Prostate gland (tissue), 2 donors: Measurements from ENCODE around the gene ANKMY1.

Experiments used
- CTCF ChIP-seq, 4 experiments: fragments of 200-600 bp in 2 of 4; fragments of 450-650 bp in 2 of 4; sonication (generic) in 2 of 4; IDR thresholded peaks; 1 replicate in 3 of 4; 2 replicates in 1 of 4; pipeline ENCODE4 v1.5.1; 2016 to 2019; ENCODE audit warnings: antibody characterized with exemption in 4 of 4, mild to moderate bottlenecking in 2 of 4, moderate library complexity in 2 of 4
- POLR2A ChIP-seq: fragments of 450-650 bp; IDR thresholded peaks from one replicate; pipeline ENCODE4 v1.6.1; 2016; ENCODE audit warnings: antibody characterized with exemption, mild to moderate bottlenecking
- POLR2AphosphoS5 ChIP-seq: sonication (generic); formaldehyde crosslinking; IDR thresholded peaks from one replicate; pipeline ENCODE4 v1.6.1; 2017; ENCODE audit warnings: antibody characterized with exemption

- TF ChIP-seq CTCF (IDR thresholded peaks at IDR 0.05): no peak
- TF ChIP-seq POLR2AphosphoS5: no peak
- TF ChIP-seq POLR2A: no peak
Measured at GRCh38 chr2:240498171-240498957, 59.4 kb downstream of the ANKMY1 start.
